GM12878 (cell line): ENCODE results near the gene RAP1B. TPM values are rescaled to one million over a fixed set of nuclear protein-coding genes. Genes with fewer than 3 reads are reported as not detected.

ENCODE experiments used
- CEBPZ ChIP-seq: fragments of 150-350 bp; IDR thresholded peaks from 2 replicates; pipeline ENCODE4 v1.6.1; 2016; ENCODE audit warnings: low read depth, low read length
- EED ChIP-seq: sonication (generic); IDR thresholded peaks from 2 replicates; pipeline ENCODE4 v1.6.1; 2016; ENCODE audit warnings: antibody characterized with exemption, low read depth
- HCFC1 ChIP-seq: fragments of 150-350 bp; IDR thresholded peaks from 2 replicates; pipeline ENCODE4 v1.6.1; 2014; ENCODE audit warnings: low read length
- MYB ChIP-seq: fragments of 150-350 bp; IDR thresholded peaks from 2 replicates; pipeline ENCODE4 v1.6.1; 2014; ENCODE audit warnings: mild to moderate bottlenecking, low read depth, low read length, borderline replicate concordance
- NBN ChIP-seq: fragments of 450-650 bp; IDR thresholded peaks from 2 replicates; pipeline ENCODE4 v1.6.1; 2016
- NFYB ChIP-seq: IDR thresholded peaks from 2 replicates; pipeline ENCODE4 v1.6.1; 2011; ENCODE audit warnings: low read depth, mild to moderate bottlenecking, low read length, improper control_type of control experiment, moderate library complexity; ENCODE audit not compliant: insufficient read depth
- PBX3 ChIP-seq: IDR thresholded peaks from 2 replicates; pipeline ENCODE4 v1.6.1; 2011; ENCODE audit warnings: mild to moderate bottlenecking, low read depth, low read length, moderate library complexity; ENCODE audit not compliant: insufficient replicate concordance
- RAD21 ChIP-seq: IDR thresholded peaks from 2 replicates; pipeline ENCODE4 v1.6.1; 2011; ENCODE audit warnings: mild to moderate bottlenecking, low read depth, low read length, moderate library complexity; ENCODE audit not compliant: insufficient read depth
- REST ChIP-seq: IDR thresholded peaks from 2 replicates; pipeline ENCODE4 v1.6.1; 2012; ENCODE audit warnings: mild to moderate bottlenecking, low read depth, low read length
- SKIL ChIP-seq: fragments of 450-650 bp; IDR thresholded peaks from 2 replicates; pipeline ENCODE4 v1.6.1; 2017; ENCODE audit warnings: mild to moderate bottlenecking, low read depth, inconsistent platforms; ENCODE audit not compliant: poor library complexity, severe bottlenecking
- SMAD1 ChIP-seq: fragments of 450-650 bp; IDR thresholded peaks from 2 replicates; pipeline ENCODE4 v1.6.1; 2018; ENCODE audit warnings: mild to moderate bottlenecking, low read depth; ENCODE audit not compliant: partially characterized antibody
- SMAD5 ChIP-seq: IDR thresholded peaks from 2 replicates; pipeline ENCODE4 v1.6.1; 2016; ENCODE audit warnings: antibody characterized with exemption, low read depth
- SPI1 ChIP-seq: IDR thresholded peaks from 2 replicates; pipeline ENCODE4 v1.6.1; 2011; ENCODE audit warnings: low read depth, mild to moderate bottlenecking, low read length, moderate library complexity, borderline replicate concordance; ENCODE audit not compliant: insufficient read depth
- TARDBP ChIP-seq: IDR thresholded peaks from 2 replicates; pipeline ENCODE4 v1.6.1; 2016; ENCODE audit warnings: borderline replicate concordance
- polyA plus RNA-seq, 11 experiments: library from polyadenylated mRNA; depleted of rRNA in 4 of 11; unstranded in 6 of 11; stranded (reverse) in 5 of 11; fragments of >200 nt; fragmentation: Nextera tagmentation in 4 of 11; fragmentation: Illumina TruSeq in 1 of 11; extraction: Ambion mirVana in 4 of 11; extraction: Trizol in 1 of 11; gene quantifications; 1 replicate in 1 of 11; 2 replicates in 10 of 11; pipeline versions ENCODE4 v1.2.1 to v1.2.3, GENCODE V29; 2011 to 2016; ENCODE audit warnings: inconsistent platforms in 2 of 11, missing spikeins in 2 of 11, low read depth in 1 of 11
- total RNA-seq, 4 experiments: library from RNA; depleted of rRNA in 3 of 4; stranded (reverse); fragments of >200 nt in 3 of 4; fragmentation: Illumina TruSeq in 1 of 4; extraction: Trizol in 1 of 4; gene quantifications; 2 replicates each; pipeline versions ENCODE4 v1.2.1 to v1.2.3, GENCODE V29; 2013 to 2021
- TF ChIP-seq, protein P1 (sequence below): IDR thresholded peaks from 2 replicates; pipeline ENCODE4 v1.6.1; 2012; ENCODE audit warnings: low read depth, low read length, improper control_type of control experiment
- TF ChIP-seq, protein P2 (sequence below), 3 experiments: IDR thresholded peaks in 2 of 3; conservative IDR thresholded peaks in 1 of 3; 2 replicates each; pipeline ENCODE4 v1.5.1; 2011; ENCODE audit warnings: low read depth in 3 of 3, low read length in 3 of 3, mild to moderate bottlenecking in 3 of 3, control low read depth in 2 of 3, moderate library complexity in 2 of 3, inconsistent platforms in 1 of 3, mixed read lengths in 1 of 3; ENCODE audit not compliant: control insufficient read depth in 2 of 3, insufficient read depth in 1 of 3; ENCODE audit errors: extremely low read depth in 1 of 3

RAP1B gene
- total and polyA plus RNA-seq, 10 of the 15 experiments (the other 5 are each of a cell fraction or from before 2014, with no cell fraction given), result 88.9 to 219 (median 127) TPM

DNA sequence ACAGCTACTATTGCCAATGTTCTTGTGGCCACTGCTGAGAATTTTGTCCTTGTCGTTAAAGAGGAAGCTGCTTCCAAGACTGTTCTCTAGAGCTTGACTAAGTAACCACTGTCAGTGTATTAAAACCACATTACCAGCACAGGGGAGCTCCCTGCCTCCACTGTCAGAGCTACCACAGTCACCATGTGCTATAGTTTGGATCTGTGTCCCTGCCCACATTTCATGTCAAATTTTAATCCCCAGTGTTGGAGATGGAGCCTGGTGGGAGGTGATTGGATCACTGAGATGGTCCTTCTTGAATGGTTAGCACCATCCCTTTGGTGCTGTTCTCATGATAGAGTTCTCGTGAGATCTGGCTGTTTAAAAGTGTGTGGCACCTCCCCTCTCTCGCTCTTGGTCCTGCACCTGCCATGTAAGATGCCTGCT is 23.2 kb upstream of the RAP1B start (continued):
- TF ChIP-seq RAD21 (no peak), MYB (no peak), SMAD5 (no peak), SKIL (peak; percentile 45), CEBPZ (no peak), NFYB (no peak), NBN (peak; percentile 55; the same call in 1 of the 2 replicates), TARDBP (no peak), REST (no peak), EED (0 out of 2 replicates have a peak, but pooled peaks have one; percentile 31), SPI1 (peak; percentile 63; the same call in 1 of the 2 replicates), PBX3 (no peak), SMAD1 (no peak), HCFC1 (no peak)
- TF ChIP-seq, protein P1, sequence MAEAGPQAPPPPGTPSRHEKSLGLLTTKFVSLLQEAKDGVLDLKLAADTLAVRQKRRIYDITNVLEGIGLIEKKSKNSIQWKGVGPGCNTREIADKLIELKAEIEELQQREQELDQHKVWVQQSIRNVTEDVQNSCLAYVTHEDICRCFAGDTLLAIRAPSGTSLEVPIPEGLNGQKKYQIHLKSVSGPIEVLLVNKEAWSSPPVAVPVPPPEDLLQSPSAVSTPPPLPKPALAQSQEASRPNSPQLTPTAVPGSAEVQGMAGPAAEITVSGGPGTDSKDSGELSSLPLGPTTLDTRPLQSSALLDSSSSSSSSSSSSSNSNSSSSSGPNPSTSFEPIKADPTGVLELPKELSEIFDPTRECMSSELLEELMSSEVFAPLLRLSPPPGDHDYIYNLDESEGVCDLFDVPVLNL, result no peak
- TF ChIP-seq, protein P2, sequence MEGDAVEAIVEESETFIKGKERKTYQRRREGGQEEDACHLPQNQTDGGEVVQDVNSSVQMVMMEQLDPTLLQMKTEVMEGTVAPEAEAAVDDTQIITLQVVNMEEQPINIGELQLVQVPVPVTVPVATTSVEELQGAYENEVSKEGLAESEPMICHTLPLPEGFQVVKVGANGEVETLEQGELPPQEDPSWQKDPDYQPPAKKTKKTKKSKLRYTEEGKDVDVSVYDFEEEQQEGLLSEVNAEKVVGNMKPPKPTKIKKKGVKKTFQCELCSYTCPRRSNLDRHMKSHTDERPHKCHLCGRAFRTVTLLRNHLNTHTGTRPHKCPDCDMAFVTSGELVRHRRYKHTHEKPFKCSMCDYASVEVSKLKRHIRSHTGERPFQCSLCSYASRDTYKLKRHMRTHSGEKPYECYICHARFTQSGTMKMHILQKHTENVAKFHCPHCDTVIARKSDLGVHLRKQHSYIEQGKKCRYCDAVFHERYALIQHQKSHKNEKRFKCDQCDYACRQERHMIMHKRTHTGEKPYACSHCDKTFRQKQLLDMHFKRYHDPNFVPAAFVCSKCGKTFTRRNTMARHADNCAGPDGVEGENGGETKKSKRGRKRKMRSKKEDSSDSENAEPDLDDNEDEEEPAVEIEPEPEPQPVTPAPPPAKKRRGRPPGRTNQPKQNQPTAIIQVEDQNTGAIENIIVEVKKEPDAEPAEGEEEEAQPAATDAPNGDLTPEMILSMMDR (IDR thresholded peaks at IDR 0.05 in 2 of 3, conservative IDR thresholded peaks at IDR 0.05 in 1 of 3; ENCODE audit: control insufficient read depth in 2 of 3, extremely low read depth in 1 of 3, insufficient read depth in 1 of 3, low read depth in 3 of 3, low read length in 3 of 3), result no peak
